GM18909 (cell line): ENCODE results near the gene AHRR.

Source experiments
- ATAC-seq: cut with Tn5 transposase; IDR thresholded peaks from one replicate; pipeline ENCODE4 v1.9.1; 2021; ENCODE audit warnings: mild to moderate bottlenecking; ENCODE audit not compliant: unreplicated experiment, poor library complexity

The AHRR gene

DNA sequence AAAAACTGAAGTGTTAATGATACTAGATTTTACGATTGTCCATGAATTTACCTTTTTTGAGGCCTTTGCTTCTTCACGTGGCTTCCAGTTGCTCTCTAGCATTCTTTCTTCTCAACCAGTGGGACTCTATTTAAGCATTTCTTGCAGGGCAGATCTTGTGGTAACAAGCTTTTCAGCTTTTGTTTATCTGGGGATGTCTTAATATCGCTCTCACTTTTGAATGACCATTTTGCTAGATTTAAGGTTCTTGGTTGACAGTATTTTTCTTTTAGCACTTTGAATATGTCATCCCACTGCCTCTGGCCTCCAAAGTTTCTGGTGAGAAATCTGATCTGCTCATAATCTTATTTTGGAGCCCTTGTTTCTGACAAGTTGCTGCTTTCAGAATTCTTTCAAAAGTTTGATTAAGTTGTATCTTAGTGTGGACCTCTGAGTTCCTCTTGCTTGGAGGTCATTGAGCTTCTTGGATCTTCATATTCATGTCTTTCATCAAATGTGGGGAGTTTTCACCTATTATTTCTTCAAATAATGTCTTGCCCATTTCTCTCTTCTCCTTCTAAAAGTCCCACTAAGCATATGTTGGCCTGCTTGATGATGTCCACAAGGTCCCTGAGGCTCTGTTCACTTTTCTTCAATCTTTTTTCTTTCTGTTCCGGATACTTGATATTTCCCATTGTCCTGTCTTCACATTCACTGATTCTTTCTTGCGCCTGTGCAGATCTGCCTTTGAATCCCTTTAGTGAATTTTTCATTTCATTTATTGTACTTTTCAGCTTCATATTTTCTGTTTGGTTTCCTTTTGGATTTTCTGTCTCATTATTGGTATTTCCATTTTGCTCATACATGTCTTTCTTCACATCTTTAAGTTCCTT is 130.3 kb downstream of the AHRR start:
- no peak for ATAC-seq

DNA sequence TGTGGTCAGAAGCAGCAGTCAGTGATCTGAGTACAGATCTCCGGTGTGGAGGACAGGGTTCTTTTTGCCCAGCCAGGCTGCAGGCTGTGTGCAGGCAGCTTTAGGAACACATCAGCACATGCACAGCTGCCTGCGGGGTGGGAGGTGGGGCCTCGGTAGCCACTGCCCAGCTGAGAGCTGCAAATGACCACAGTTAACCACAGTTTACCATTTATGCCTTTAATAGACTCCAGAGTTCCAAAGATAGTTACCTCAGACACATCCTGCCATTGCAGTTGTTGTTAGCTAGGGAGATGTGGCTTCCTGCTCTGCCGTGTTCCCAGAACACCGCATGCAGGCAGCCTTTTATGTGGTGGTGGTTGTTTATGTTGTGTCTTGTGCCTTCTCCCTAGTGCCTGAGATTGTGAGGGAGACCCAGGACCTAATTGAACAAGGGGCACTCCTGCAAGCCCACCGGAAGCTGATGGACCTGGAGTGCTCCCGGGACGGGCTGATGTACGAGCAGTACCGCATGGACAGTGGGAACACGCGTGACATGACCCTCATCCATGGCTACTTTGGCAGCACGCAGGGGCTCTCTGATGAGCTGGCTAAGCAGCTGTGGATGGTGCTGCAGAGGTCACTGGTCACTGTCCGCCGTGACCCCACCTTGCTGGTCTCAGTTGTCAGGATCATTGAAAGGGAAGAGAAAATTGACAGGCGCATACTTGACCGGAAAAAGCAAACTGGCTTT is 131.6 kb downstream of the AHRR start:
- ATAC-seq, result no peak

DNA sequence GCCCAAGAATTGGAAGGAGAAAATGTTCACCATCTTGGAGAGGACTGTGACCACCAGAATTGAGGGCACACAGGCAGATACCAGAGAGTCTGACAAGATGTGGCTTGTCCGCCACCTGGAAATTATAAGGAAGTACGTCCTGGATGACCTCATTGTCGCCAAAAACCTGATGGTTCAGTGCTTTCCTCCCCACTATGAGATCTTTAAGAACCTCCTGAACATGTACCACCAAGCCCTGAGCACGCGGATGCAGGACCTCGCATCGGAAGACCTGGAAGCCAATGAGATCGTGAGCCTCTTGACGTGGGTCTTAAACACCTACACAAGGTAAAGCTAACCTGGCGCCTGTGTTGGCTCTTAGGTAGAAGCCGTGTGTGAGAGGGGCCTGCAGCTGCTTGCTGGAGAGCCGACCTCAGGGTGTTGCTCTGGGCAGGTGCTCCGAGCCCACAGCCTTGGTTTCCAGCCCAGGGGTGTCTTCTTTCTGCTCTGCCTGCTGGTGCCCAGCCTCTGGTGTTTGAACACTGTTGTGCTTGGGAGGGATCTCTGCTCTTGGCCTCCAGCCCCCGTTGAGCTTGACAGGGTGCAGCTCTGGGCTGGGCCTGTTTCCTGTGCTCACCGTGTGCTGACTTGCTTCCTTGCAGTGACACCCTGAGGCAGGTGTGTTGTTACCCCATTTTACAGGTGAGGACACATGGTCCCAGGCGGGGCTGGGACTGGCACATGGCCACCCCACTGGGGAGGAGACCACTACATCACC is 132.4 kb downstream of the AHRR start:
- ATAC-seq, result no peak

DNA sequence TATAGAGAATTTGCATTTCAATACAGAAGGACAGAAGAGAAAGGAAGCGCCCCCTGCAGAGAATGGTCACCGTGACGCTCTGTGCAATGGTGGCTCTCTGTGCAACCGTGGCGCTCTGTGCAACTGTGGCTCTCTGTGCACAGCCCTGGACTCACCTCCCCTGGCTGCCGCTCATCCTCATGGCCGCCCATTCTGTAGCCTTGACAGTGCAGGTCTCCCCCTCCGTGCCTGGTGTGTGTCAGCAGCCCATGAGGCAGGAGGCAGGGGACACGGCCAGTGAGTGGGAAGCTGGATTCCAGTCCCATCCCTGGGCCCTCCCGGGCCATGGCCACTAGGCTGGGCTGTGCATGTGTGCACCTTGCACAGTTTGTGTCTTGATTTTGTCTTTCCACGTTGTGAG is 133.4 kb downstream of the AHRR start:
- ATAC-seq, result no peak

DNA sequence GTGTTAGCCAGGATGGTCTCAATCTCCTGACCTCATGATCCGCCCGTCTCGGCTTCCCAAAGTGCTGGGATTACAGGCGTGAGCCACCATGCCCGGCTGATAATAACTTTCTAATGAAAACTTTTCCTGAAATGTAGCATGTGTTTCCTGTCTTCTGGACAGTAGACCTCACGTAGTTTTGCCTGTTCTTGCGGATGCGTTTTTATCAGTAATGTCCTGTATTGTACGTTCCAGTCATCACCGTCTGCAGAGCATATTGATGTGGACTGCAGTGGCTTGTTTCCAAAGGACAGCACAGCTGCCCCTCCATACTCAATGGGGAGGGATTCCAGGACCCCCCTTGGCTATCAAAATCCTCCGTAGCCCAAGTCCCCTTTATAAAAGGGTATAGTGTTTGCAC is 134.3 kb downstream of the AHRR start:
- ATAC-seq, result no peak

DNA sequence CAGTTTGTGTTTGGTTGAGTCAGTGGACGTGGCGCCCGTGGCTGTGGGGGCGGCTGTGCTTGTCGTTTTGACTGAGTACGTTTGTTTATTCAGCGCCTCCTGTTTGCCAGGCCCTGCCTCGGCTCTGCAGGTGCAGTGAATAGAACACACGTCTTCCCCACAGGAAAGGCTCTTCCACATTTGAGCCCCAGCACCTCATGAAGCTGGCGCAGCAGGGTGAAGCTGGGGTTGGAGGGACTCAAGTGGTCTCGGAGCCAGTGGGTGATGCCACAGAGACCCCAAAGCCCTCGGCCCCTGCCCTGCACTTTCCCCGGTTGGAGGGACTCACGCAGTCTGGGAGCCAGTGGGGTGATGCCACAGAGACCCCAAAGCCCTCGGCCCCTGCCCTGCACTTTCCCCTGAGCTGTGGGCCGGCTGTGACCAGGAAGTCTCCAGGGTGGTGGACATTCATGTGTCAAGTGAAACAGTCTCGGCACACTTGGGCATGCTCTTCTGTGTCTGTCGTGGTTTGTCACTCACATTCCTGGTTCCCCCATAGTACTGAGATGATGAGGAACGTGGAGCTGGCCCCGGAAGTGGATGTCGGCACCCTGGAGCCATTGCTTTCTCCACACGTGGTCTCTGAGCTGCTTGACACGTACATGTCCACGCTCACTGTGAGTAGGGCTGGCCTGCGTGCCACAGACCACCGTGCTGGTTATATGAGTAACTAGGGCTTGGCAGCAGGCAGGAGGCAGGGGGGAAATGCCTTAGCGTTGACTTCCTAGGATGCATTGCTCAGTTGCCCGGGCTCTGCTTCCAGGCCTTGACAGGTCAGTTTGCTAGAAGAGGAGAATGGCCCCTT is 135.1 kb downstream of the AHRR start:
- no peak for ATAC-seq

DNA sequence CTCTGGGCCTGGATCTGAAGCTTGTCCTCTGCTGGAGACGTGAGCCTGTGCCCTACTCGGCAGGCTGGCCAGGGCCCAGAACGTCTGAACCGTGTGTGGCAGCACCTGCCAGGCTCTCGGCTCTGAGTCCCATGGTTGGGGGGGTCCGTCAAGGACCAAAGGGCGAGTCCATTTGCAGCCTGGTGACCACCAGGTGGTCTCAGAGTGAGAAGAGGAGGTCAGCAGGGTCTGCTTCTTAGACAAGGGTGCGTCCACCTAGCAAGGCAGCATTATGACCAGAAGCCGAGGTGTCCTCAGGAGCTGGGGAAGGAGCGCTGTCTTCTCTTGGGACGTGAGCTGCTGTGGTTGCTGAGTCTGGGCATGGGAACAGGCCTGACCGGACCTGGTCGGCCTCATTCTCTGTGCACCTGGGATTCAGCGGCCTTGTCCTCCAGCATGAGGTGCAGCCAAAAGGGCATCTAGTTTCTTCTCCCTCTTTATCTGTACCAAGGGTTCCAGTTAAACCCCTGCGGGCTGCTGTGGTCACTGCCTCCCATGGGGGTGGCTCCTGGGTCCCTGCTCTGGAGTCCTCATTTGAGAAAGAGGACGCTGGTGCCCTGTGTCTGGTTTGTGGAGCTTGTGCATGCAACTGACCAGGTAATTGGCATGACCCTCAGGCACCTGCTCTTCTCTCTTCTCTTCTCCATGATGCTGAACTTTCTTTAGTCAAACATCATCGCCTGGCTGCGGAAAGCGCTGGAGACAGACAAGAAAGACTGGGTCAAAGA is 135.9 kb downstream of the AHRR start:
- no peak for ATAC-seq

DNA sequence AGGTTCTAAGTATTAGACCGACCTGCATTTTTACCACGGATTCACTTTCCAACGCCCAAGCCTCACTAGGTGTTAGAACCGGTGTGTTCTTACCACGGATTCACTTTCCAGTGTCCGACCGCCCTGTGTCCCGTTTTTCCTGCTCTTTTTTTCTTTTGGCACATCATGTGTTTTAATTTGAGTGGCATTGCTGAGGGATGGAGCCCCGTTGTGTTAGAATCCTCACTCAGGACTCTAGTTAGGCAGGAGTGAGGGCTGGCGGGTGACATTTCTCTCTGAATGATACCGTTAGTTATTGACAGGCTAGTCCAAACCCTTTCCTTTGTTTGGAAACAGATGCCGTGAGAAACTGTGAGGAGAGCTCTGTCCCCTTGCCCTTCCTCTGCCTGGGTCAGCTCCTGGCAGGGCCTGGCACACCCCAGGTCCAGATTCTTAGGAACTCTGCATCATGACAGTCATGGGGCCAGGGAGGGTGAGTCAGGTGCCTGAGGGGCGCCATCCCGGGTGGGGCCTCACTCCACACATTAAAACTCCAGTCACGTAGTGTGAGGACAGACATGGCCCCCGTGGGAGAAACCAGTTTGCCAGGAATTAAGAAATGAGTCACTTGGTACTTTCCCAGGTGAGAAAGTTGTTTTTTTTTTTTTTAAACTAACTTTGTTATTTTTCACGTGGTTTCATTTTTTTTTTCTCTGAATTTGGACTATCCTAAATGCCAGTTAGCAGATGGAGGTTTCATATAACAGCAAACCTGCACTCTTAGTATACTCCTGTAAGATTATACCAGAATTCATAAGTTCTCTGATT is 137.2 kb downstream of the AHRR start:
- peak; percentile 46 for ATAC-seq

DNA sequence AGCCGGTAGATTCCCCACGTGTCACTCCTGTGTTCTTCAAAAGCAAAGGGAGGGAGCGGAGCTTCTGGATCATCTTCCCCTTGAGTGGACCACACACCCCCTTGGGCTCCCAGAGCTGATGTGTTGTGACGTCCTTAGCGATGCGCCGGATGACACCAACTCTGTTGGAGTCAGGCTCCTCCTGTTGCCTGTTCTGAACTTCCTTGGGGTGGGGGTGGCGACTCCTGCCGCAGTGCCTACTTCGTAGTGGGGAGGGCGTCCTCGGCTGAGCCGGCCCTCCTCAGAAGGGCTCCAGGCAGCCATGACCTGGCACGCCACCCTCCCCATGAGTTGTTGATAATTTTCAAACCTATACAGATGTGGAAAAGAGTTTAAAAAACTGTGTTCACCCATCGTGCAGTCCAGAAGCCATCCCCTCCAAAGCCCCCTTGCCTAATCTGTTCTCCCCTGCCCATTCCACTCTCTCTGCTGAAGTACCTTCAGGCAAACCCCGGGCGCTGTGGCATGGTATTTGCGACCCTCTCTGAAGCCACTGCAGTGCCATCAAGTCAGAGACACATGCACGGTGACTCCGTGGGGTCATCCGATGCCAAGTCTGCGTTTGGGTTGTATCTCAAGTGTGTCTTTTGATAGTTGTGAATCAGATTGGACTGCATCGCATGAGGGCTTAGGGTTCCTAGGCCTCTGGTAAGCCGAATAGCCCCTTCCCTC is 138.2 kb downstream of the AHRR start:
- no peak for ATAC-seq

DNA sequence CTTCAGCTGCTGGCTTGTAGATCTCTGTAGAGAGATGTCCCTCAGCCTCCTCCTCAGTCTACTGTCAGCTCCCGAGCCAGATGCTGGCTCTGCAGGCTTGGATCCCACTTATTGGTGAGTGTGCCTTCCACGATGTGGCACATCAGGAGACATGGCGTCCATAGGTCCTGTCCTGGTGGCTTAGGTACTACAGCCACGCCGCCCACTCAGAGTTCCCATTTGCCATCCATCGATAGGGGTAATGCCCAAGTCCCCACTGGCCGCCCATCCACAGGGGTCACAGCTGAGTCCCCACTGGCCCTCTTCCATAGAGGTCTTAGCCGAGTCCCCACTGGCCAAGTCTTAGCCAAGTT is 138.7 kb downstream of the AHRR start:
- no peak for ATAC-seq

DNA sequence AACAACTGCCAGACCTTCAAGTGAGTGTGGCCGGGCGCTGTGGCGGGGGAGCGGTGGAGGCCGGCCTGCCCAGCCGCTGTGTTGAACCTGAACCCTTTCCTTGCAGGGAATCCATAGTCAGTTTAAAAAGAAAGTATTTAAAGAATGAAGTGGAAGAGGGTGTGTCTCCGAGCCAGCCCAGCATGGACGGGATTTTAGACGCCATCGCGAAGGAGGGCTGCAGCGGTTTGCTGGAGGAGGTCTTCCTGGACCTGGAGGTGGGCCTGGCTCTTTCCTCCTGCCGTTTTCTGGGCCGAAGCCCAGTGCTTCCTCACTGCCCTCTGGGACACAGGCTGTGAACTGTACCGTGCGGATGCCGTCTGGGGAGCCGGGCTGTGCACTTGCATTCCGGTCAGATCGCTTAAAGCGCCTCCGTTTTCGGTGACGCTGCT is 140.6 kb downstream of the AHRR start:
- ATAC-seq, result no peak

DNA sequence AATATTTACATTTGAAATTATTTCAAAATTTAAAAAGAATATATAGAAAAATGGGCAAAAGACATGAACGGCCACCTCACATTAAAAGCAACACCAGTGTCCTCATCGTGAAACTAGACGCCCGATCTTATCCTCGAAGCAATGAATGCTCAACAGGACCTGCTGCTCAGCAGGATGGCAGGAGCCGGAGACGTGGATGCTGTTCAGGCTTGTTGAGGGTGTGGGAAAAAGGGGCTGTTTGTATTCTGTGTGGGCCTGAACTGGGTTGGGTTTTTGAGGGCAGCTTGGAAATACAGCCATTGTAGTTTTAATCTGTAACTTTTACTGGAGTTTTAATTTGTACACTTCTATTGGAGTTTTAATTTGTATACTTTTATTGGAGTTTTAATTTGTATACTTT is 141.8 kb downstream of the AHRR start:
- ATAC-seq, result no peak

DNA sequence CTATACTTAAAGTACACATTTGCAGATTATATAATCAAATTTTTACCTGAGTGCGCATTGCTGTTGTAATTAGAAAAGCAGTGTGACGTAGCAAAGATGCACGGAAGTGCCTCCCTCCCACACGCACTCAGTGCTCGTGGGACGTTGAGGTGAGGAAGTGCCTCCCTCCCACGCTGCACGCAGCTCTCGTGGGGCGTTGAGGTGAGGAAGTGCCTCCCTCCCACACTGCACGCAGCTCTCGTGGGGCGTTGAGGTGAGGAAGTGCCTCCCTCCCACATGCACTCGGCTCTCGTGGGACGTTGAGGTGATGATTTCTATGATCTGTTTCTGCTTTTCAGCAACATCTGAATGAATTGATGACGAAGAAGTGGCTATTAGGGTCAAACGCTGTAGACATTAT is 142.4 kb downstream of the AHRR start:
- ATAC-seq, result no peak

DNA sequence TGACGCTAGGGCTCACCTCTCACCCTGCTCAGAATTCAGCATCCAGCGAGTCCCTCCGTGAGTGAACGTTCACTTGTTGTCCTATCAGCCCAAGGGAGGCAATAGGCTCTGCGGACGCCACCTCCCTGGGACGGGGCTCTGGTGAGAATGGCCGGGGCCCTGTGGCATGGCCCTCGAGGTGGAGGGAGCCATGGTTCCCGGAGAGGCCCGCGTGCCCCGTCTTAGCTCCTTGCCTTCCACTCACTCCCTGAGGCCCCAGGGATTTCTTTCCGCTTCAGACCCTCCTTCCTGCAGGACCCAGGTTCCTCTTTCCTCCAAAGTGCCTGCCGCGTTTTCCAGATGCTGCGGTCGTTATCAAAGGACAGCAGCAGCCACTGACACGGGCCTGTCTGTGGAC is 142.9 kb downstream of the AHRR start:
- ATAC-seq, result no peak

DNA sequence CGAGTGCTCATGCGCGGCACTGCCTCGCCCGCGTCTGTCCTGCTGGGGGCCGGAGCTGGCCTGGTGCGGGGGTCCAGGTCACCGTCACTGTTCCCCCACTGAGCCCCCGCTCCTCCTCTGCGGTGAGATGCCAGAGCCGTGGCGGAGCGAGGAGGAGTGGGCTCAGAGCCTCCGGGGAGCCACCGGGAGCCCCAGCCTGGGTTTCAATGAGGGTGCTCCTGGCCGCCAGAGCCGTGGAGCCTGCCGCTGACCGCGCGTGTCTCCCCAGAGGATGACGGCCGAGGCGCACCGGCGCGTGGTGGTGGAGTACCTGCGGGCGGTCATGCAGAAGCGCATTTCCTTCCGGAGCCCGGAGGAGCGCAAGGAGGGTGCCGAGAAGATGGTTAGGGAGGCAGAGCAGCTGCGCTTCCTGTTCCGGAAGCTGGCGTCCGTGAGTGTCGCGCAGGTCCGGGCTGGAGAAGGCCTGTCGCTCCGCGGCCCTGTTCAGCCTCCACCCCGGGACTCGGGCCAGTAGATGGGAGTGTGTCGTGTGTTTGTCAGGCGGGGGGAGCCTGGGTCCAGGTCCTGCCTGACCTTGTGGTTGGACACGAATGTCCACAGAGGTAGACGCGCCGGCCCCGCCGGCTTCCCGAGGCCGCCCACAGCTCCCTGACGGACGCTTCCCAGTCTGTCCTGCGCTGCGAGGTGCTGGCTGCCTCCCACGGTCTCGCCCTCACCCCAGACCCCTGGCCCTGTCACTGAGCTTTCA is 143.5 kb downstream of the AHRR start:
- ATAC-seq, result no peak

DNA sequence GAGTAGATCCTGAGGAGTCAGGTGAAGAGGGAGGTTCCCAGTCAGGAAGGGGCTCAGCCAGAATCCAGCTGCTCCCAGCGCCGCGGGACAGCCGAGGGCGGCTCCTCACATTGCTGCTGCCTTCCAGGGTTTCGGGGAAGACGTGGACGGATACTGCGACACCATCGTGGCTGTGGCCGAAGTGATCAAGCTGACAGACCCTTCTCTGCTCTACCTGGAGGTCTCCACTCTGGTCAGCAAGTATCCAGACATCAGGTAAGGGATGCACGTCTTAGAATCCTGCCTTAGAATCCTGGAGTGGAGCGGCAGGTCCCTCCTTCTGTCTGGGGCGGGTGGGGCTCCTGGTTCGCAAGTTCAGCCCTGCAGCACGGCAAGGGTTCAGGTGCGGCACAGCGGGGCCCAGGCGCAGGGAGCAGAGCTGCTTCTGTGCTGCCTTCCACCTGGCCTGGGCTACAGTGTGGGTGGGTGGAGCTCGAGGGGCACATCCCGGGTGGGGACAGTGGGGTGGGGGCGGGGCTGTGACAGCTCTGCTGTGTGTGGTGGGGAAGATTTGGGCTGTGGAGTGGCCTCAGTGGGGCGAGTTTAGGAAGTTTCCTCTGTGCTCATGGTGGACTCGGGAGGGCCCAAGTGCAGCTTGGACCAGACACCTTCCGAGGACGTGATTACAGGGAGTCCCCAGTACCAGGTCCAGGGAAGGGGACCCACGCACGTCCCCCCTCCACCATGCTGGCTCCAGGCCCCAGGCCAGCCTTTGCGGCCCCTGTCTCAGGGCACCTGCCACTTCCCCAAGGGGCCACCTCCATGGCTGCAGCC is 144.3 kb downstream of the AHRR start:
- ATAC-seq, result no peak
